GM18951 (cell line): ENCODE results near the gene NDUFAF7.
"Not testable (repeated sequence)": the region's sequence is repeated elsewhere in the genome, so short reads cannot be mapped to it uniquely, and the experiment has no call there.

ENCODE experiments used
- POLR2A ChIP-seq: IDR thresholded peaks from 4 replicates; pipeline ENCODE4 v1.6.1; 2011; ENCODE audit warnings: mild to moderate bottlenecking; ENCODE audit not compliant: insufficient read length, insufficient read depth; ENCODE audit errors: extremely low read depth
- in situ Hi-C: fragments of 300-500 bp; cut with MboI; formaldehyde crosslinking; loops from one replicate; pipeline ENCODE4 v1.12.0; 2022; ENCODE audit warnings: low sequenced_read_pairs, mixed read lengths, inconsistent platforms; ENCODE audit not compliant: unreplicated experiment

Gene NDUFAF7

DNA sequence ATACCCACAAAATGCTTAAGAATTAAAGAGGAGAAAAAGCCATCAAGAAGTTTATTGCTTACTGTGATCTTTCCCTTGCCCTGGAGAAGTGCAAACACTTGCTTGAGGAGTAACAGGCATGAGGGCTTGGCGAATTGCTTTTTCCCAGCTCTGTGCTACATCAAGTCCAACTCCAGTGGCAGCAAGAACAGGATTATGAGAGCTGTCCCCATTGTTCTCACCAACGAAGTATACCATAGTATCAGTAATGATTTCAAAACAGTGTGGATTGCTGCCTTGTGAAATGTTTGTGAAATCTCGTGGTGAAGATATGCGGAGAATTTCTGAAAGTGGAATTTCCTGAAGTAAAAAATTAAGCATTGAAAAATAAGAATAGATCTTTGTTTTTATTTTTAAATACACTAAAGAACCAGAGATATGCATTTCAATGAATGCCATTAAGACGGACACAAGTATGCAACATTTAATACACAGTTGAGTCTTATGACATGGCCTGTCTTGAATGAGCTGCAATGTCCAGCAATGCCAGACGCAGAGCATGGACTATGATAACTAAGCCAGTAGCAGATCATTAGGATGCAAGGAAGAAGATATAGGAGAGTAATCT, 43.0 kb downstream of the NDUFAF7 start:
- TF ChIP-seq POLR2A: no peak
- in situ Hi-C loops: no loop called here

- no peak for TF ChIP-seq POLR2A
- in situ Hi-C loops: no loop called here
These were observed 44.8 kb downstream of the NDUFAF7 start for GRCh38 chr2:37276291-37276690.

DNA sequence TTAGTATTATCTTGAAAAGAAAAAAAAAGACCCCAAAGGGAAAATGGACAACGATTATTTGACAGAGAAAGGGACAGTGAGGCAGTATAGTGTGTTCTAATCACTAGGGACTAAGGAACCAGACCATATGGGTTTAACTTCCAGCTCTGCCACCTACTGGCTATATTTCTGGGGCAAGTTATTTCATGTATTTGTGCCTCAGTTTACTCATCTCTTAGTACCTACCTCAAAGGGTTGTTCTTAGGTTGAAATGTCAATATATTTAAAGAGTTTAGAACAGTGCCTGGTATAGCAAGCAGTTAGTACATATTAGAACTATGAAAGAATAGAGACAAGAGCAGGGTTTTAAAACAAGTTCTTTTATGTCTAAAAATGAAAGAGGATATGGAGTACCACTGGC, 50.5 kb downstream of the NDUFAF7 start:
- in situ Hi-C loops: no loop called here
- no peak for TF ChIP-seq POLR2A

- TF ChIP-seq POLR2A: no peak
- in situ Hi-C loops: no loop called here
These were observed 51.3 kb downstream of the NDUFAF7 start for GRCh38 chr2:37282746-37283145.

DNA sequence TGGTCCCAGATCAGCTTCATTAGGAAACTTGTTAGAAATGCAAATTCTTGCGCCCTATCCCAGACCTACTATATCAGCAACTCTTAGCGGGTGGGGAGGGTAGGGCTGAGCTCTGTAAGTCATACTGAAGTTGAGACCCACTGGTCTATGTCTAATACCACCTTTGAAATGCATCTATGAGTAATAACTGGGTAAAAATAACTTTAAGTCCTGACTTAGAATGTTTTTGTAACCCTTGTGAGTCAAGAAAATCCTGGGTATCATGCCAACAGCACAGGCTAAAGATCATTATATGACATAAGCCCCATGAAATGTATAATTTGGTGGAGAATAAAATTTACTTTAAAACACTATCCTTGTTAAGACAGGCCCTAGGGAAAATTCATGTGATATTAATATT, 51.7 kb downstream of the NDUFAF7 start:
- TF ChIP-seq POLR2A: no peak
- in situ Hi-C loops: no loop called here

- in situ Hi-C loops: no loop called here
- no peak for TF ChIP-seq POLR2A
These were observed 52.9 kb downstream of the NDUFAF7 start for GRCh38 chr2:37284381-37284780.

GRCh38 chr2:37287966-37288365, 56.5 kb downstream of the NDUFAF7 start:
- in situ Hi-C loops: no loop called here
- TF ChIP-seq POLR2A: no peak

GRCh38 chr2:37291680-37292079, 60.2 kb downstream of the NDUFAF7 start:
- in situ Hi-C loops: no loop called here
- no peak for TF ChIP-seq POLR2A

- in situ Hi-C loops: not testable (repeated sequence)
These were observed 63.4 kb downstream of the NDUFAF7 start for GRCh38 chr2:37294858-37295257.

DNA sequence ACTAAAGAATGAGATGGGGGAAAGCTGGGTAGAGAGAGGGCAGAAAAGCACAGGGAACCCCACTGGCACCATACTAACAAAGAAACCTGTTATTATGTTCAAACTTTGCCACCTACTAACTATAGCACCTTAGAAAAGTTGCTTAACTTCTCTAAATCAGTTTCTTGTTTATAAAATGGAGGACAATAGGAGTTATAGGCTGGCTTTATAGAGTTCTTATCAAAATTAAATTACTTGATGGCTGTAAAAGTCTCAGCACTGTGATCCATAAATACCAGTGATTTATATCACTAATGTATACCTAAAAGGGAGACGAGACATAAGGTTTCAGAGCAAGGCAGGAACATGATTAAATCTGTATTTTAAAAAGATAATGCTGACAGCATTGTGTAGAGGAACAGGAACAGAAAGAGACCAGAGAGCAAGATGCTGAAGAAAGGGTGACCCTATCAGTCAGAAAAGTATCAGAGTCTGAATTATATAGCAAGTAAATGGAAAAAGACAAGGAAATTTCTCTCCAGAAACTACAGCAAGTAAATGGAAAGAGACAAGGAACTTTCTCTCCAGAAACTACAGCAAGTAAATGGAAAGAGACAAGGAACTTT, 64.1 kb downstream of the NDUFAF7 start:
- TF ChIP-seq POLR2A: no peak
- in situ Hi-C loops: no loop called here

DNA sequence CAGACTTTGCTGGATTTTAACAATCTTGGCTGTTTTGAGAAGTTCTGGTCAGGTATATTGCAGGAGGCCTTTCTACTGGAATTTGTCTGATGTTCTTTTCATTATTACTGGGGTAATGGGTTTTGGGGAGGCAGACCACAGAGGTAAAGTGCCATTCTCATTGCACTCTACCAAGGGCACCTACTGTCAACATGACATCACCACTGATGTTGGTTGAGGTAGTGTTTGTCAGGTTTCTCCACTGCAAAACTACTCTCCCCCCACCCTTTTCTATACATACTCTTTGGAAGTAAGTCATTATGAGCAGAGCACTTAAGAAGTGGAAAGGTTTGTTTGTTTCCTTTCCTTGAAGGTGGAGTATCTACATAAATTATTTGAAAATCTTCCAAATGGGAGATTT, 66.2 kb downstream of the NDUFAF7 start:
- in situ Hi-C loops: no loop called here
- TF ChIP-seq POLR2A: no peak
